ENCODE data around the gene MSH3. TPM values are rescaled to one million over a fixed set of nuclear protein-coding genes. Genes with fewer than 3 reads are reported as not detected.

Gene MSH3
- total RNA-seq, 2 donors from 2014 or later = 6.8 to 9.9 TPM

GRCh38 chr5:80615266-80615914 is 39.1 kb upstream of the MSH3 start:
- no peak overlapping the region for H3K4me3 ChIP-seq

DNA sequence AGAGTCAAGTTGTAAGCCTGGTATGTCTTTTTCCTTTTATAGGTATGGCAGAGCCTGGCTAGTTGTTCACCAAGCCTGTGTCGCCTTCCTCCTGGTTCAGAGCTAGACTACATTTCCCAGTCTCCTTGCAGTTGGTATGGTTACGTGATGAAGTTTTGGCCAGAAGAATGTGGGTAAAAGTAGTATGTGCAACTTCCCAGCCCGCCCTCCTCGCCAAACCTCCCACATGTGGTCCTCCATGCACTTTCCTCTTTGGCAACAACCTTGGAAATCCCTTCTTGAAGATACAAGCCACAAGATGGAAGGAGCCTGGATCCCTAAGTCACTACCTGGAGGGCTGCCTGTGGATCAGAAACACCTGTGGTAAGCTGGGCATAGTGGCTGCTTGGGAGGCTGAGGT is 36.0 kb upstream of the MSH3 start:
- no peak overlapping the region for H3K4me3 ChIP-seq
- no peaks in the 10 kb centered on the region for H3K4me1 ChIP-seq
- H3K27me3 ChIP-seq = no peaks in the 10 kb centered on the region
- TF ChIP-seq CTCF (IDR thresholded peaks at IDR 0.05) = no peak
- DNase-seq (ENCODE audit: low spot score) = no peak
- H3K27ac ChIP-seq = no peak overlapping the region
- H3K36me3 ChIP-seq = no peaks in the 10 kb centered on the region
- no peaks in the 10 kb centered on the region for H3K9me3 ChIP-seq

More at GRCh38 chr5:80615266-80615914, 39.1 kb upstream of the MSH3 start:
- TF ChIP-seq CTCF (IDR thresholded peaks at IDR 0.05) = no peak
- Histone ChIP-seq H3K4me1 (no peaks in the 10 kb centered on the region), H3K9me3 (no peaks in the 10 kb centered on the region), H3K27me3 (no peaks in the 10 kb centered on the region), H3K27ac (no peak overlapping the region), H3K36me3 (no peaks in the 10 kb centered on the region)
- DNase-seq (ENCODE audit: low spot score) = no peak

- Histone ChIP-seq H3K27me3 (no peaks in the 10 kb centered on the region), H3K36me3 (no peaks in the 10 kb centered on the region), H3K27ac (no peak overlapping the region), H3K9me3 (no peaks in the 10 kb centered on the region), H3K4me3 (no peak overlapping the region), H3K4me1 (no peaks in the 10 kb centered on the region)
- no peak for DNase-seq (ENCODE audit: low spot score)
- no peak for TF ChIP-seq CTCF (IDR thresholded peaks at IDR 0.05)
Measured at GRCh38 chr5:80619086-80619485, 35.4 kb upstream of the MSH3 start.

DNA sequence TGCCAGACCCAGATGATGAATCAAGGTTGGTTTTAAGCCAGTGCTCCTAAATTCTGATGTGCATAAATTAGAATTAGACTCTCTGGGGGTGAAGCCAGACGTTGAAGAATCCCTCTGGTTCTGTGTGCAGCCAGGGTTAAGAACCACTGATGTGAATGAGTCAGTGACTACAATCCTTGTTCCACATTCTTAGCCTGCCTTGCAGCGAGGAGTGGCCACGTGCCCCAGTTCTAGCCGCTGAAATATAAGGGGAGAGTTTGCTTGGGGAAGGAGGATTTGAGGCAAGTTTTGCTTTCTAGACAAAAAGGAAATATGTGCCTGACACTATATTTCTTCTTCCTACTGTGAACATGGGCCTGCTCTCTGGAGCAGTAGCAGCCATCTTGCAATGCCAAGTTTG is 34.2 kb upstream of the MSH3 start:
- no peaks in the 10 kb centered on the region for H3K4me1 ChIP-seq
- no peaks in the 10 kb centered on the region for H3K27me3 ChIP-seq
- no peaks in the 10 kb centered on the region for H3K36me3 ChIP-seq
- TF ChIP-seq CTCF (IDR thresholded peaks at IDR 0.05) = no peak
- H3K9me3 ChIP-seq = no peaks in the 10 kb centered on the region
- H3K27ac ChIP-seq = no peak overlapping the region
- DNase-seq (ENCODE audit: low spot score) = no peak
- H3K4me3 ChIP-seq = no peak overlapping the region

DNA sequence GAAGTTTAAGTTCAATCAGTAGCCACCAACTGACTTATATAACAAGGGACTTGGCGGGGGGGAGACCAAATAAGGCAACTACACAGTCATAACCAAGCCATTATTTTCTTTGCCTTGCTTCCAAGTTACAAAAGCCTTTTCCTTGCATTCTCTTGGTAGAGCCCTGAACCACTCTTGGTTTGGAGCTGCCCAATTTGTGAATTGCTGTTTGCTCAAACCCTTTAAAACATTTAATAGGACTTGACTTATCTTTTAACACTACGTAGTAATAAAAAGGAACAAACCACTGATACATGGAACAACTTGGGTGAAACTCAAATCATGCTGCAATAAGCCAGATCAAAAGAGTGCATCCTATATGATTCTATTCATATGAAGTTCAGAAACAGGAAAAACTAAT is 31.7 kb upstream of the MSH3 start:
- Histone ChIP-seq H3K27me3 (no peaks in the 10 kb centered on the region), H3K36me3 (no peaks in the 10 kb centered on the region), H3K4me1 (no peaks in the 10 kb centered on the region), H3K9me3 (no peaks in the 10 kb centered on the region), H3K27ac (no peak overlapping the region), H3K4me3 (no peak overlapping the region)
- no peak for DNase-seq (ENCODE audit: low spot score)
- no peak for TF ChIP-seq CTCF (IDR thresholded peaks at IDR 0.05)

- no peaks in the 10 kb centered on the region for H3K4me1 ChIP-seq
- H3K36me3 ChIP-seq = no peaks in the 10 kb centered on the region
- H3K9me3 ChIP-seq = no peaks in the 10 kb centered on the region
- no peak for TF ChIP-seq CTCF (IDR thresholded peaks at IDR 0.05)
- no peak overlapping the region for H3K4me3 ChIP-seq
- no peaks in the 10 kb centered on the region for H3K27me3 ChIP-seq
- H3K27ac ChIP-seq = no peak overlapping the region
- no peak for DNase-seq (ENCODE audit: low spot score)
Measured at GRCh38 chr5:80623999-80624398, 30.5 kb upstream of the MSH3 start.

Data from right atrium auricular region (tissue), 2 donors.